IPS DF 6.9 (cell line): ENCODE results near the gene PCED1A.

Experiments used
- DNase-seq: peaks from one replicate; pipeline ENCODE4 v3.0.0-alpha.2; 2013; ENCODE audit warnings: low read depth, low spot score
- H3K27ac ChIP-seq: one replicate; pipeline ENCODE4 v1.5.1; 2013; ENCODE audit warnings: low read length, control low read depth
- H3K27me3 ChIP-seq: 2 replicates; pipeline ENCODE4 v1.6.1; 2013; ENCODE audit warnings: mild to moderate bottlenecking, low read length; ENCODE audit not compliant: control insufficient read depth, insufficient read depth
- H3K36me3 ChIP-seq: 2 replicates; pipeline ENCODE4 v1.6.1; 2013; ENCODE audit warnings: low read length; ENCODE audit not compliant: control insufficient read depth, insufficient read depth
- H3K4me1 ChIP-seq: 2 replicates; pipeline ENCODE4 v1.6.1; 2013; ENCODE audit warnings: low read length; ENCODE audit not compliant: control insufficient read depth, insufficient read depth
- H3K4me3 ChIP-seq: 2 replicates; pipeline ENCODE4 v1.5.1; 2013; ENCODE audit warnings: mild to moderate bottlenecking, low read length
- H3K9me3 ChIP-seq: 2 replicates; pipeline ENCODE4 v1.6.1; 2013; ENCODE audit warnings: low read length, inconsistent platforms; ENCODE audit not compliant: control insufficient read depth, insufficient read depth
- WGBS: extraction: QIAGEN DNeasy Blood & Tissue Kit; methylation state at CpG from one replicate; pipeline ENCODE4 v1.1.7; 2013; ENCODE audit warnings: mixed read lengths, missing lambda C conversion rate; ENCODE audit not compliant: insufficient read length, insufficient coverage; 5-methylcytosine and 5-hydroxymethylcytosine counted together

Gene PCED1A, protein sequence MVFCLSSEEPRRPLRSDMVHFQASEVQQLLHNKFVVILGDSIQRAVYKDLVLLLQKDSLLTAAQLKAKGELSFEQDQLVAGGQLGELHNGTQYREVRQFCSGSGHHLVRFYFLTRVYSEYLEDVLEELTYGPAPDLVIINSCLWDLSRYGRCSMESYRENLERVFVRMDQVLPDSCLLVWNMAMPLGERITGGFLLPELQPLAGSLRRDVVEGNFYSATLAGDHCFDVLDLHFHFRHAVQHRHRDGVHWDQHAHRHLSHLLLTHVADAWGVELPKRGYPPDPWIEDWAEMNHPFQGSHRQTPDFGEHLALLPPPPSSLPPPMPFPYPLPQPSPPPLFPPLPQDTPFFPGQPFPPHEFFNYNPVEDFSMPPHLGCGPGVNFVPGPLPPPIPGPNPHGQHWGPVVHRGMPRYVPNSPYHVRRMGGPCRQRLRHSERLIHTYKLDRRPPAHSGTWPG

GRCh38 chr20:2840138-2840966, at the start of gene PCED1A, which contains the start of gene VPS16:
TSS of gene PCED1A (minus strand) at chr20:2840655. CDS start at chr20:2839912, 743 bp downstream.
TSS of gene VPS16 (plus strand) at chr20:2840745. CDS start at chr20:2840775, 30 bp downstream.
- WGBS = no CpG with 5 or more reads among the region's 98 CpGs
- H3K4me1 ChIP-seq = peaks cover 3% of the 10 kb centered on the region; the same call in 1 of the 2 replicates
- H3K36me3 ChIP-seq = peaks cover 5% of the 10 kb centered on the region; the same call in 1 of the 2 replicates
- H3K9me3 ChIP-seq = no peaks in the 10 kb centered on the region
- H3K27ac ChIP-seq = no peak within 1 kb of the TSS
- no peak for DNase-seq
- peak within 1 kb of the TSS; percentile 80; the same call in 1 of the 2 replicates for H3K4me3 ChIP-seq
- H3K27me3 ChIP-seq = no peaks in the 10 kb centered on the region; the same call in 1 of the 2 replicates

DNA sequence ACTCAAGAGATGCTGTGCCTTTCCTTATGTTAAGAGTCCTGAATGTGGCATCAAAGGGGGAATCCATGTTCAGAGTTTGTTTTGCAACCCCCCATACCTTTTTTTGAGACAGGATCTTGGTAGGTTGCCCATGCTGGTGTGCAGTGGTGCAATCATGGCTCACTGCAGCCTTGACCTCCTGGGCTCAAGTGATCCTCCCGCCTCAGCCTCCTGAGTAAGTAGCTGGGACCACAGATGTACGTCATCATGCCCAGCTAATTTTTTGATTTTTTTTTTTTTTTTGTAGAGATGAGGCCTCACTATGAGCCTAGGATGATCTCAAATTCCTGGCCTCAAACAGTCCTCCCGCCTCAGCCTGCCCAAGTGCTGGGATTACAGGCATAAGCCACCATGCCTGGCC, 49.3 kb upstream of the PCED1A start:
- Histone ChIP-seq H3K9me3 (no peaks in the 10 kb centered on the region), H3K36me3 (no peaks in the 10 kb centered on the region), H3K27me3 (no peaks in the 10 kb centered on the region), H3K27ac (no peak overlapping the region), H3K4me1 (no peaks in the 10 kb centered on the region), H3K4me3 (no peak overlapping the region)
- DNase-seq = no peak
- WGBS = no CpG with 5 or more reads among the region's 3 CpGs

GRCh38 chr20:2889209-2889608, 48.8 kb upstream of the PCED1A start:
- no peak overlapping the region for H3K27ac ChIP-seq
- no peaks in the 10 kb centered on the region for H3K9me3 ChIP-seq
- no peak overlapping the region for H3K4me3 ChIP-seq
- no peak for DNase-seq
- no peaks in the 10 kb centered on the region for H3K27me3 ChIP-seq
- no peaks in the 10 kb centered on the region for H3K36me3 ChIP-seq
- WGBS = 100% methylated on average over 1 of the region's 1 CpG
- no peaks in the 10 kb centered on the region for H3K4me1 ChIP-seq

DNA sequence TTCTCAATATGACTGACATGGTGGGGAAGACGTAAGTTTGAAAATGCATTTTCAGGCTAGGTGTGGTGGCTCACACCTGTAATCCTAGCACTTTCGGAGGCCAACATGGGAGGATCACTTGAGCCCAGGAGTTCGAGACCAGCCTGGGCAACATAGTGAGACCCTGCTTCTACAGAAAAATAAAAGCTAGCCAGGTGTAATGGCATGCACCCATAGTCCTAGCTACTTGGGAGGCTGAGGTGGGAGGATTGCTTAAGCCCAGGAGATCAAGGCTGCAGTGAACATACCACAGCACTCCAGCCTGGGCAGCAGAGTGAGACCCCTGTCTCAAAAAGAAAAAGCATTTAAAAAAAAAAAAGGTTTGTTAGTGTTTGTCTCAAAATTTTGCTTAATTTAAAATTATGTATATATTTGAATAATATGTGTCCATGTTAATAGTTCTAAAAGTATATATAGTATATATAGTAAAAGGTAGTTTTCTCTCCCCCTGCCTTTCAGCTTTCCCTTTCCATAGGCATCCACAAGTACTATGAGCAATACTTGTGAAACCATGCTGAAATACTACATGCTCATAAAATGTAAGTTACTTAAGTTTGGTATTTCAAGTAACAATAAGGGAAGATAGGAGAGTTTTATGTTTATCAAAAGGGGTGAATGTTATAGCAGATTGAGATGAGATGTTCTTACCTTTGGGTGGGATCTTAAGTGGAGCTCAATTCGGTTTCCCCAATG, 47.9 kb upstream of the PCED1A start:
- Histone ChIP-seq H3K27me3 (no peaks in the 10 kb centered on the region), H3K27ac (no peak overlapping the region), H3K4me1 (no peaks in the 10 kb centered on the region), H3K36me3 (no peaks in the 10 kb centered on the region), H3K4me3 (no peak overlapping the region), H3K9me3 (no peaks in the 10 kb centered on the region)
- DNase-seq = no peak
- no CpG with 5 or more reads among the region's 4 CpGs for WGBS

DNA sequence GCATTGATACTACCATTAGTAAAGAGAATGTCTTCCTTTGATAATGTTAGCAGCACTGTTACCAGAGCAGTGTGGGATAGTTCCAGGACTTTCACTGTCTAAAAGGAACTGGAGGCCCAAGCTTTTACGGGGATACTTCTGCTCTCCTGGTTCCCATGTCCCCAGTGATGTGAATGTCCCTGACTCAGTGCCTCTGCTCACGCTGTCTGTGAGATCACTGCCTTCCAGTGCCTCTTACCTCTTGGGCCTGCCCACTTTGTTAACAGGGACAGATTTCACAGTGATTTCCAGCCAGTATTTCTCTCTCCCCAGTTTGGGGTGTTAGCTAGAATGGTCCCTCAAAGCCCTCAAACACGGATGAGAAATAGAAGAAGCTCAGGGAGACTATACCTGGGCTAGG, 47.3 kb upstream of the PCED1A start:
- Histone ChIP-seq H3K4me3 (no peak overlapping the region), H3K9me3 (no peaks in the 10 kb centered on the region), H3K36me3 (no peaks in the 10 kb centered on the region), H3K27me3 (no peaks in the 10 kb centered on the region), H3K4me1 (no peaks in the 10 kb centered on the region), H3K27ac (no peak overlapping the region)
- WGBS = no CpG with 5 or more reads among the region's 3 CpGs
- DNase-seq = no peak

DNA sequence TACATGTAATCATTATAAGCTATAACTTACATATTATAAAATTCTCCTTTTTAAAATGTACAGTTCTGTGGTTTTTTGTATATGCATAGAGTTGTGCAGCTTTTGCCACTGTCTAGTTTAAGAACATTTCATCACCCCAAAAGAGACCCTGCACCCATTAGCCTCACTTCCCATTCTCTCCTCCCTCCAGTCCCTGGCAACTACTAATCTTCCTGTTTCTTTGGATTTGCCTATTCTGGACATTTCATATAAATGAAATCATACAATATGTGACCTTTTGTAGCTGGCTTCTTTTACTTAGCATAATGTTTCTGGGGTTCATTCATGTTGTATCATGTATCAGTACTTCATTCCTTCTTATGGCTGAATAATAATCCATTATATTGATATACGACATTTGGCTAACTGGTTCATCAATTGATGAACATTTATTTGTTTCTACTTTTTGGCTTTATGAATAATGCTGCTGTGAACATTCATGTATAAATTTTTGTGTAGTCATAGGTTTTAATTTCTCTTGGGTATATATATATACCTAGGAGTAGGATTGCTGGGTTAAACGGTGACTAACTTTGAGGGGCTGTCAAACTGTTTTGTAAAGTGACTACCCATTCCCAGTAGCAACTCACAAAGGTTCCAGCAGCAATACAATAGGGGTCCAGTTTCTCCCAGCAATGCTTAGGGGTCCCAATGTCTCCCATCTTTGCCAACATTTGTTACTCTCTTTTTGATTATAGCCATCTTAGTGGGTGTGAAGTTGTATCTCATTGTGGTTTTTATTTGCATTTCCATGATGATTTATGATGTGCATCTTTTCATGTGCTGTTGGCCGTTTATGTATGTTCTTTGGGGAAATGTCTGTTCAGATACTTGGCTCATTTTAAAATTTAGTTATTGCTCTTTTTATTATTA, 43.5 kb upstream of the PCED1A start:
- no peaks in the 10 kb centered on the region for H3K9me3 ChIP-seq
- WGBS = no CpG with 5 or more reads among the region's 3 CpGs
- H3K36me3 ChIP-seq = no peaks in the 10 kb centered on the region
- H3K4me1 ChIP-seq = no peaks in the 10 kb centered on the region
- no peak for DNase-seq
- no peak overlapping the region for H3K4me3 ChIP-seq
- no peaks in the 10 kb centered on the region for H3K27me3 ChIP-seq
- no peak overlapping the region for H3K27ac ChIP-seq

DNA sequence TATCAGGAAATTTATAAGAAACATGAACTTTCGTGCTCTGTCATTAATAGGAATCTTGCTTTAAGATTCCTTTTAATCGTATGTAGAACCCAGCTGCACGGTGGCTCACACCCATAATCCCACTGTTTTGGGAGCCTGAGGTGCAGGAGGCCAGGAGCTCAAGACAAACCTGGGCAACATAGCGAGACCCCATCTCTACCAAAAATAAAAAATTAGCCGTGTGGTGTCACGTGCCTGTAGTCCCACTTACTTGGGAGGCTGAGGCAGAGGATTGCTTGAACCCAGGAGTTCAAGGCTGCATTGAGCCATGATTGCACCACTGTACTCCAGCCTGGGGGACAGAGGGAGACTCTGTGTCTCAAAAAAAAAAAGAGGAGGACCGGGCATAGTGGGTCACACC, 40.2 kb upstream of the PCED1A start:
- Histone ChIP-seq H3K9me3 (no peaks in the 10 kb centered on the region), H3K27me3 (no peaks in the 10 kb centered on the region), H3K36me3 (no peaks in the 10 kb centered on the region), H3K27ac (no peak overlapping the region), H3K4me3 (no peak overlapping the region), H3K4me1 (peaks cover 2% of the 10 kb centered on the region; the same call in 1 of the 2 replicates)
- DNase-seq = no peak
- no CpG with 5 or more reads among the region's 7 CpGs for WGBS

GRCh38 chr20:2879146-2879545, 38.7 kb upstream of the PCED1A start:
- no peak overlapping the region for H3K27ac ChIP-seq
- no peak for DNase-seq
- H3K36me3 ChIP-seq = no peaks in the 10 kb centered on the region
- H3K4me1 ChIP-seq = peaks cover 2% of the 10 kb centered on the region; the same call in 1 of the 2 replicates
- H3K27me3 ChIP-seq = no peaks in the 10 kb centered on the region
- H3K4me3 ChIP-seq = no peak overlapping the region
- H3K9me3 ChIP-seq = no peaks in the 10 kb centered on the region
- no CpG with 5 or more reads among the region's 3 CpGs for WGBS

GRCh38 chr20:2878515-2878914, 38.1 kb upstream of the PCED1A start:
- WGBS = no CpG with 5 or more reads among the region's 1 CpG
- H3K27ac ChIP-seq = no peak overlapping the region
- peaks cover 2% of the 10 kb centered on the region; the same call in 1 of the 2 replicates for H3K4me1 ChIP-seq
- no peak for DNase-seq
- H3K4me3 ChIP-seq = no peak overlapping the region
- H3K27me3 ChIP-seq = no peaks in the 10 kb centered on the region
- H3K9me3 ChIP-seq = no peaks in the 10 kb centered on the region
- no peaks in the 10 kb centered on the region for H3K36me3 ChIP-seq
